Measurements from ENCODE around the gene ARL10. TPM values are rescaled to one million over a fixed set of nuclear protein-coding genes. Genes with fewer than 3 reads are reported as not detected.

Gene ARL10
- total RNA-seq, 1 experiment from 2014 or later = 1.1 TPM

DNA sequence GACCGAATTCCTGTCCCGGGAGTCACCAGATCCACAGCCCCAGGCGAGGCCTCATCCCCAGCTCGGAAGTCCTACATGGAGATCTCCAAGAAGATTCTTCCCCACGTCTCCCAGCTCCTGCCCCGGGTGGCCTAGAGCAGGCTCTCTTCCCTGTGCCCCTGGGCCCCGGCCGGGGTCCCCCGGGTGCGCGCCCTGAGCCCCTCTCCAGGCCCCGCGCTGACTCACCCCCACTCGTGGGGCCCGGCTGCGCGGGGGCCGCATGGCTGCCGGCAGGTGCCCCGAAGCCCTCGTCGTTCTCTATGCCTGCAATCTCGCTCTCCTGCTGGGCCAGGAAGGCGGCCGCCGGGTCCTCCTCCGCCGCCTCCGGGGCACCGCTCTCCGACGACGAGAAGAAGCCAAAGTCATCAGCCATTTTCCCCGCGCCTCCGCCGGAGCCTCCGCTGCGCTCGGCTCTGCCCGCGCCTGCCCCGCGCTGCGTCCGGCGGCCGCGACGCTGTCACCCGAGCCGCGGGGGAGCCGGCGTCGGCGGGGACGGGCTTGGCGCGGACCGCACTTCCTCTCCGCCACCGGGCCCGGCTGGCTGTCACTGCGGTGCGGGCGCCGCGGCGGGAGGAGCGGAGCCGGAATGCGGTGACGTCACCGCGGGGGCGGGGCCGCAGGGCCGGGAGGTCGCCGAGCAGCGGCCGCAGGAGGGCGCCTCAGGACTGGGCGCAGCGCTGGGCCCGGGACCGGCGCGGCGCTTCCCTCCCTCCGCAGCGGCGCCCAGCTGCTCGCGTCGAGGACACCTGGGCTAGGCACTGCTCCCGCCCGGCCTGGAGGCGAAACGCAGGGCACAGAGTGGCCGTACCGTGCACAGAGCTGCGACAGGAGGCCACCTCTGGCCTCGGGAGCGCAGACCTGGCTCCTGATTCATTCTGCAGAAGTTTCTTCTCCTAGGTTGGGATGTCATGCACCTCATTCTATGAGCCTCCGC is 51.0 kb downstream of the ARL10 start, which contains the start of gene CLTB:
Gene CLTB (minus strand): TSS at position 588 of the 973 bp plus-strand sequence. CDS start 176 bp downstream, at position 412.
- Mint-ChIP-seq H3K4me1 (ENCODE audit: insufficient read depth, unreplicated experiment) (peaks cover 51% of the 10 kb centered on the region), H3K4me3 (ENCODE audit: unreplicated experiment) (peak within 1 kb of the TSS; percentile 83), H3K27ac (ENCODE audit: low read depth, unreplicated experiment) (peak within 1 kb of the TSS; percentile 73), H3K9me3 (ENCODE audit: unreplicated experiment) (peaks cover 7% of the 10 kb centered on the region), H3K36me3 (ENCODE audit: insufficient read depth, unreplicated experiment) (peaks cover 10% of the 10 kb centered on the region), H3K27me3 (ENCODE audit: insufficient read depth, unreplicated experiment) (no peaks in the 10 kb centered on the region)
- intact Hi-C loops (cut with micrococcal nuclease) = loop anchor here (1.0 to 5.0 kb wide), 7 partner anchors 32 to 162 kb away; partner anchors contain the start of genes FAF2, KIAA1191 and RNF44
- BruUV-seq (replicated peaks) = no TSS peak
- ChIA-PET CTCF (interaction anchor here (0.6 to 6.3 kb wide), 43 partner anchors 10 to 558 kb away, joined by 3 to 83 read pairs (median 4); partner anchors contain the start of genes FAF2, HIGD2A, NOP16 and RNF44), POLR2A (interaction anchor here (0.6 to 11.3 kb wide), 35 partner anchors 16 to 606 kb away, joined by 3 to 134 read pairs (median 4); partner anchors contain the start of genes FAF2, HIGD2A, KIAA1191 and NOP16)
- peak; percentile 91 for DNase-seq (ENCODE audit: unreplicated experiment)
- TF ChIP-seq, protein P1, sequence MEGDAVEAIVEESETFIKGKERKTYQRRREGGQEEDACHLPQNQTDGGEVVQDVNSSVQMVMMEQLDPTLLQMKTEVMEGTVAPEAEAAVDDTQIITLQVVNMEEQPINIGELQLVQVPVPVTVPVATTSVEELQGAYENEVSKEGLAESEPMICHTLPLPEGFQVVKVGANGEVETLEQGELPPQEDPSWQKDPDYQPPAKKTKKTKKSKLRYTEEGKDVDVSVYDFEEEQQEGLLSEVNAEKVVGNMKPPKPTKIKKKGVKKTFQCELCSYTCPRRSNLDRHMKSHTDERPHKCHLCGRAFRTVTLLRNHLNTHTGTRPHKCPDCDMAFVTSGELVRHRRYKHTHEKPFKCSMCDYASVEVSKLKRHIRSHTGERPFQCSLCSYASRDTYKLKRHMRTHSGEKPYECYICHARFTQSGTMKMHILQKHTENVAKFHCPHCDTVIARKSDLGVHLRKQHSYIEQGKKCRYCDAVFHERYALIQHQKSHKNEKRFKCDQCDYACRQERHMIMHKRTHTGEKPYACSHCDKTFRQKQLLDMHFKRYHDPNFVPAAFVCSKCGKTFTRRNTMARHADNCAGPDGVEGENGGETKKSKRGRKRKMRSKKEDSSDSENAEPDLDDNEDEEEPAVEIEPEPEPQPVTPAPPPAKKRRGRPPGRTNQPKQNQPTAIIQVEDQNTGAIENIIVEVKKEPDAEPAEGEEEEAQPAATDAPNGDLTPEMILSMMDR (IDR thresholded peaks at IDR 0.05; ENCODE audit: unreplicated experiment) = peak; percentile 90

DNA sequence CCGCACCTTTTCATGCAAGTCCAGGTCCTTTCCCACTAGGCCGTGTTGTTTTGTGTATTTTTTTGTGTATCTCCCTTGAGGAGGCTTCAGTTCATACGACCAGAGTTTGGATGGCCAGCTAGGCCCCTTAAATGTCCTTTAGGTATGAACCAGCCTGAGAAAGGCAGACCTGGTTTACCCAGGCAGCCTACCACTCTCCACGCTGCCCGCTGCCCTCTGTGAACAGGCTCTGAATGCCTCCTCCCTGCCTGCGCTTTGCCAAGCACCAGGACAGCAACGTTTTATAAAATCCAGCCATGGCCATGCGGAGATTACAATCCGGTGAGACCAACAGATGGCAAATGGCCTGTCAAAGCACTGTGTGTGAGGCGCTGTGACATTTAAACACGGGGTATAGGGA is 51.7 kb downstream of the ARL10 start:
- no peaks in the 10 kb centered on the region for H3K27me3 Mint-ChIP-seq (ENCODE audit: insufficient read depth, unreplicated experiment)
- TF ChIP-seq, protein P1 (IDR thresholded peaks at IDR 0.05; ENCODE audit: unreplicated experiment) = no peak
- DNase-seq (ENCODE audit: unreplicated experiment) = no peak
- H3K36me3 Mint-ChIP-seq (ENCODE audit: insufficient read depth, unreplicated experiment) = peaks cover 10% of the 10 kb centered on the region
- intact Hi-C loops (cut with micrococcal nuclease) = loop anchor here (1.0 to 5.0 kb wide), 7 partner anchors 31 to 230 kb away; partner anchors contain the start of genes FAF2, RNF44 and TSPAN17
- ChIA-PET POLR2A (interaction anchor here (0.6 to 11.3 kb wide), 26 partner anchors 17 to 241 kb away, joined by 3 to 134 read pairs (median 4); partner anchors contain the start of genes FAF2, HIGD2A, KIAA1191 and NOP16), CTCF (interaction anchor here (0.6 to 6.3 kb wide), 33 partner anchors 9 to 188 kb away, joined by 3 to 83 read pairs (median 4); partner anchors contain the start of genes FAF2 and RNF44)
- no TSS peak for BruUV-seq (replicated peaks)
- H3K4me1 Mint-ChIP-seq (ENCODE audit: insufficient read depth, unreplicated experiment) = peaks cover 43% of the 10 kb centered on the region
- H3K9me3 Mint-ChIP-seq (ENCODE audit: unreplicated experiment) = peaks cover 7% of the 10 kb centered on the region
- H3K27ac Mint-ChIP-seq (ENCODE audit: low read depth, unreplicated experiment) = no peak overlapping the region
- H3K4me3 Mint-ChIP-seq (ENCODE audit: unreplicated experiment) = peak overlapping the region; percentile 83

DNA sequence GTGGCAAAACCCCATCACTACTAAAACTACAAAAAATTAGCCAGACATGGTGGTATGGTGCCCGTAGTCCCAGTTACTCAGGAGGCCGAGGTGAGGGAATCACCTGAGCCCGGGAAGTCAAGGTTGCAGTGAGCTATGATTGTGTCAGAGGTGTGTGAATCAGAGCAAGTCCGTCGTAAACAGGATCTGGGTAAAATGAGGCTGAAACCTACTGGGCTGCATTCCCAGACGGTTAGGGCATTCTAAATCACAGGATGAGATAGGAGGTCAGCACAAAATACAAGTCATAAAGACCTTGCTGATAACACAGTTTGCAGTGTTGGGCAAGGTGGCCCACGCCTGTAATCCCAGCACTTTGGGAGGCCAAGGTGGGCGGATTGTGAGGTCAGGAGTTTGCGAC is 53.0 kb downstream of the ARL10 start:
- BruUV-seq (replicated peaks) = no TSS peak
- peak; percentile 72 for DNase-seq (ENCODE audit: unreplicated experiment)
- Mint-ChIP-seq H3K36me3 (ENCODE audit: insufficient read depth, unreplicated experiment) (peaks cover 4% of the 10 kb centered on the region), H3K9me3 (ENCODE audit: unreplicated experiment) (peaks cover 7% of the 10 kb centered on the region), H3K4me1 (ENCODE audit: insufficient read depth, unreplicated experiment) (peaks cover 30% of the 10 kb centered on the region), H3K27ac (ENCODE audit: low read depth, unreplicated experiment) (peak overlapping the region; percentile 77), H3K27me3 (ENCODE audit: insufficient read depth, unreplicated experiment) (no peaks in the 10 kb centered on the region), H3K4me3 (ENCODE audit: unreplicated experiment) (no peak overlapping the region)
- TF ChIP-seq, protein P1 (IDR thresholded peaks at IDR 0.05; ENCODE audit: unreplicated experiment) = no peak
- ChIA-PET POLR2A (interaction anchor here (0.8 to 4.8 kb wide), 13 partner anchors 11 to 229 kb away, joined by 3 to 134 read pairs (median 14); partner anchors contain the start of genes FAF2, RNF44 and TSPAN17), CTCF (interaction anchor here (0.6 to 6.3 kb wide), 20 partner anchors 8 to 242 kb away, joined by 3 to 83 read pairs (median 4); partner anchors contain the start of genes FAF2 and RNF44)
- intact Hi-C loops (cut with micrococcal nuclease) = loop anchor here (5.0 kb wide), 1 partner anchor 139 kb away; no protein-coding TSS in a partner anchor

Measured in MCF 10A (cell line).